ENCODE data around the gene TSEN2. TPM values are rescaled to one million over a fixed set of nuclear protein-coding genes. Genes with fewer than 3 reads are reported as not detected.
"Not testable (repeated sequence)": the region's sequence is repeated elsewhere in the genome, so short reads cannot be mapped to it uniquely, and the experiment has no call there.

Gene TSEN2
- total RNA-seq, 2 experiments from 2014 or later, result 14.0 to 14.8 TPM

- CTCF ChIA-PET, result no interaction called here
- no peak for DNase-seq
- H3K4me3 Mint-ChIP-seq, result no peak overlapping the region
- no peaks in the 10 kb centered on the region for H3K27me3 Mint-ChIP-seq (ENCODE audit: low read depth)
- no peaks in the 10 kb centered on the region for H3K36me3 Mint-ChIP-seq (ENCODE audit: low read depth)
- H3K27ac Mint-ChIP-seq, result no peak overlapping the region
- intact Hi-C loops (cut with micrococcal nuclease), result no loop called here
- peaks cover 4% of the 10 kb centered on the region for H3K4me1 Mint-ChIP-seq (ENCODE audit: low read depth)
- no peaks in the 10 kb centered on the region for H3K9me3 Mint-ChIP-seq
Measured at GRCh38 chr3:12456441-12456840, 27.8 kb upstream of the TSEN2 start.

GRCh38 chr3:12457380-12457779 lies 26.9 kb upstream of the TSEN2 start:
- H3K4me3 Mint-ChIP-seq; H3K4me1 Mint-ChIP-seq (ENCODE audit: low read depth); H3K9me3 Mint-ChIP-seq; intact Hi-C loops (cut with micrococcal nuclease); DNase-seq; H3K27me3 Mint-ChIP-seq (ENCODE audit: low read depth); H3K36me3 Mint-ChIP-seq (ENCODE audit: low read depth); CTCF ChIA-PET; H3K27ac Mint-ChIP-seq: not testable (repeated sequence)

- CTCF ChIA-PET, result interaction anchor here (1.3 to 1.5 kb wide), 2 partner anchors 12 to 26 kb away, joined by 3 read pairs; no protein-coding TSS in a partner anchor
- no peak for DNase-seq
- Mint-ChIP-seq H3K4me3 (no peak overlapping the region), H3K27ac (no peak overlapping the region), H3K27me3 (ENCODE audit: low read depth) (no peaks in the 10 kb centered on the region), H3K4me1 (ENCODE audit: low read depth) (peaks cover 17% of the 10 kb centered on the region), H3K36me3 (ENCODE audit: low read depth) (no peaks in the 10 kb centered on the region), H3K9me3 (no peaks in the 10 kb centered on the region)
- intact Hi-C loops (cut with micrococcal nuclease), result no loop called here
Measured at GRCh38 chr3:12458901-12459300, 25.4 kb upstream of the TSEN2 start.

- no peaks in the 10 kb centered on the region for H3K9me3 Mint-ChIP-seq
- H3K27ac Mint-ChIP-seq, result no peak overlapping the region
Measured at GRCh38 chr3:12460127-12460526, 24.2 kb upstream of the TSEN2 start.

GRCh38 chr3:12461097-12461649 lies 23.1 kb upstream of the TSEN2 start:
- intact Hi-C loops (cut with micrococcal nuclease), result no loop called here
- Mint-ChIP-seq H3K27me3 (ENCODE audit: low read depth) (no peaks in the 10 kb centered on the region), H3K4me1 (ENCODE audit: low read depth) (peaks cover 17% of the 10 kb centered on the region), H3K27ac (no peak overlapping the region), H3K4me3 (no peak overlapping the region), H3K36me3 (ENCODE audit: low read depth) (no peaks in the 10 kb centered on the region), H3K9me3 (no peaks in the 10 kb centered on the region)
- no peak for DNase-seq
- CTCF ChIA-PET, result interaction anchor here (0.6 to 1.5 kb wide), 6 partner anchors 9 to 1322 kb away, joined by 3 to 4 read pairs (median 3); partner anchors contain the start of gene TSEN2

More at GRCh38 chr3:12460127-12460526, 24.2 kb upstream of the TSEN2 start:
- H3K4me3 Mint-ChIP-seq, result no peak overlapping the region
- H3K36me3 Mint-ChIP-seq (ENCODE audit: low read depth), result no peaks in the 10 kb centered on the region
- no peaks in the 10 kb centered on the region for H3K27me3 Mint-ChIP-seq (ENCODE audit: low read depth)
- peaks cover 17% of the 10 kb centered on the region for H3K4me1 Mint-ChIP-seq (ENCODE audit: low read depth)
- intact Hi-C loops (cut with micrococcal nuclease), result no loop called here
- CTCF ChIA-PET, result interaction anchor here (1.0 kb wide), 1 partner anchor 20 kb away, joined by 3 read pairs; no protein-coding TSS in a partner anchor
- DNase-seq, result no peak

GRCh38 chr3:12462159-12462947 lies 21.9 kb upstream of the TSEN2 start:
- DNase-seq, result peak; percentile 47
- Mint-ChIP-seq H3K4me3 (no peak overlapping the region), H3K27me3 (ENCODE audit: low read depth) (no peaks in the 10 kb centered on the region), H3K4me1 (ENCODE audit: low read depth) (peaks cover 17% of the 10 kb centered on the region), H3K9me3 (no peaks in the 10 kb centered on the region), H3K27ac (peak overlapping the region; percentile 14), H3K36me3 (ENCODE audit: low read depth) (no peaks in the 10 kb centered on the region)
- intact Hi-C loops (cut with micrococcal nuclease), result loop anchor here (1.0 kb wide), 1 partner anchor 9 kb away; no protein-coding TSS in a partner anchor
- CTCF ChIA-PET, result interaction anchor here (0.6 to 1.5 kb wide), 5 partner anchors 8 to 327 kb away, joined by 3 to 4 read pairs (median 3); partner anchors contain the start of gene TSEN2

- no peak for DNase-seq
- Mint-ChIP-seq H3K36me3 (ENCODE audit: low read depth) (no peaks in the 10 kb centered on the region), H3K4me3 (no peak overlapping the region), H3K27me3 (ENCODE audit: low read depth) (no peaks in the 10 kb centered on the region), H3K27ac (no peak overlapping the region), H3K9me3 (no peaks in the 10 kb centered on the region), H3K4me1 (ENCODE audit: low read depth) (peaks cover 17% of the 10 kb centered on the region)
- CTCF ChIA-PET, result no interaction called here
- intact Hi-C loops (cut with micrococcal nuclease), result no loop called here
Measured at GRCh38 chr3:12463686-12464085, 20.6 kb upstream of the TSEN2 start.

GRCh38 chr3:12464181-12464580 lies 20.1 kb upstream of the TSEN2 start:
- H3K4me3 Mint-ChIP-seq, result no peak overlapping the region
- H3K27me3 Mint-ChIP-seq (ENCODE audit: low read depth), result no peaks in the 10 kb centered on the region
- CTCF ChIA-PET, result no interaction called here
- intact Hi-C loops (cut with micrococcal nuclease), result no loop called here
- H3K4me1 Mint-ChIP-seq (ENCODE audit: low read depth), result peaks cover 17% of the 10 kb centered on the region
- no peaks in the 10 kb centered on the region for H3K9me3 Mint-ChIP-seq
- no peaks in the 10 kb centered on the region for H3K36me3 Mint-ChIP-seq (ENCODE audit: low read depth)
- H3K27ac Mint-ChIP-seq, result no peak overlapping the region
- DNase-seq, result no peak

GRCh38 chr3:12465151-12465835 lies 19.0 kb upstream of the TSEN2 start:
- peaks cover 17% of the 10 kb centered on the region for H3K4me1 Mint-ChIP-seq (ENCODE audit: low read depth)
- no peak overlapping the region for H3K27ac Mint-ChIP-seq
- DNase-seq, result no peak
- intact Hi-C loops (cut with micrococcal nuclease), result no loop called here
- no peak overlapping the region for H3K4me3 Mint-ChIP-seq
- H3K9me3 Mint-ChIP-seq, result no peaks in the 10 kb centered on the region
- no peaks in the 10 kb centered on the region for H3K36me3 Mint-ChIP-seq (ENCODE audit: low read depth)
- no peaks in the 10 kb centered on the region for H3K27me3 Mint-ChIP-seq (ENCODE audit: low read depth)
- CTCF ChIA-PET, result no interaction called here

GRCh38 chr3:12465836-12466225 lies 18.4 kb upstream of the TSEN2 start:
- Mint-ChIP-seq H3K27ac (no peak overlapping the region), H3K36me3 (ENCODE audit: low read depth) (no peaks in the 10 kb centered on the region), H3K4me1 (ENCODE audit: low read depth) (peaks cover 21% of the 10 kb centered on the region), H3K4me3 (no peak overlapping the region), H3K9me3 (no peaks in the 10 kb centered on the region), H3K27me3 (ENCODE audit: low read depth) (no peaks in the 10 kb centered on the region)
- DNase-seq, result no peak
- intact Hi-C loops (cut with micrococcal nuclease), result no loop called here
- CTCF ChIA-PET, result interaction anchor here (0.7 kb wide), 1 partner anchor 14 kb away, joined by 3 read pairs; no protein-coding TSS in a partner anchor

GRCh38 chr3:12467746-12468145 lies 16.5 kb upstream of the TSEN2 start:
- no peak for DNase-seq
- CTCF ChIA-PET, result no interaction called here
- Mint-ChIP-seq H3K9me3 (no peaks in the 10 kb centered on the region), H3K27me3 (ENCODE audit: low read depth) (no peaks in the 10 kb centered on the region), H3K36me3 (ENCODE audit: low read depth) (no peaks in the 10 kb centered on the region), H3K4me1 (ENCODE audit: low read depth) (peaks cover 23% of the 10 kb centered on the region), H3K4me3 (no peak overlapping the region), H3K27ac (no peak overlapping the region)
- intact Hi-C loops (cut with micrococcal nuclease), result no loop called here

GRCh38 chr3:12468276-12468675 lies 16.0 kb upstream of the TSEN2 start:
- Mint-ChIP-seq H3K36me3 (ENCODE audit: low read depth) (no peaks in the 10 kb centered on the region), H3K9me3 (no peaks in the 10 kb centered on the region), H3K27me3 (ENCODE audit: low read depth) (no peaks in the 10 kb centered on the region), H3K27ac (no peak overlapping the region), H3K4me3 (no peak overlapping the region), H3K4me1 (ENCODE audit: low read depth) (peaks cover 23% of the 10 kb centered on the region)
- no peak for DNase-seq
- intact Hi-C loops (cut with micrococcal nuclease), result no loop called here
- CTCF ChIA-PET, result interaction anchor here (0.6 kb wide), 1 partner anchor 250 kb away, joined by 3 read pairs; no protein-coding TSS in a partner anchor
